Loucy (cell line): ENCODE data around the gene TGFBI.

ENCODE experiments used
- CTCF ChIP-seq: fragments of 200-600 bp; sonication (generic); conservative IDR thresholded peaks from 2 replicates; pipeline ENCODE4 v1.5.1; 2014; ENCODE audit warnings: mild to moderate bottlenecking, antibody characterized with exemption, low read length
- EZH2phosphoT487 ChIP-seq: fragments of 200-600 bp; IDR thresholded peaks from 2 replicates; pipeline ENCODE4 v1.6.1; 2018; ENCODE audit warnings: antibody characterized with exemption, mild to moderate bottlenecking, moderate library complexity, borderline replicate concordance

- TF ChIP-seq EZH2phosphoT487: no peak
- no peak for TF ChIP-seq CTCF
These were observed 51.9 kb downstream of the TGFBI start for GRCh38 chr5:136080483-136081216.
